Peyer's patch (tissue), 4 donors: ENCODE measurements around the gene CD200R1L. TPM values are rescaled to one million over a fixed set of nuclear protein-coding genes. Genes with fewer than 3 reads are reported as not detected.

Experiments
- DNase-seq, 3 donors: peaks; one replicate each; pipeline ENCODE4 v3.0.0-alpha.2; 2017 to 2019
- H3K27ac ChIP-seq, 4 donors: fragments of 200-600 bp; sonication (generic); one replicate each; pipeline ENCODE4 v1.5.1; 2016 to 2019
- H3K27me3 ChIP-seq, 2 donors: fragments of 200-600 bp; sonication (generic); one replicate each; pipeline ENCODE4 v1.5.1; 2019
- H3K36me3 ChIP-seq, 3 donors: fragments of 200-600 bp; sonication (generic); one replicate each; pipeline ENCODE4 v1.5.1; 2016 to 2019
- H3K4me1 ChIP-seq, 4 donors: fragments of 200-600 bp; sonication (generic); one replicate each; pipeline ENCODE4 v1.5.1; 2016 to 2019
- H3K4me3 ChIP-seq, 4 donors: fragments of 200-600 bp; sonication (generic); 1 replicate in 3 of 4; 2 replicates in 1 of 4; pipeline ENCODE4 v1.5.1; 2016 to 2019; ENCODE audit warnings: mild to moderate bottlenecking in 1 of 4
- H3K9me3 ChIP-seq, 4 donors: fragments of 200-600 bp; sonication (generic); one replicate each; pipeline ENCODE4 v1.5.1; 2016 to 2019; ENCODE audit warnings: mild to moderate bottlenecking in 1 of 4
- CTCF ChIP-seq, 6 experiments: fragments of 450-650 bp in 4 of 6; fragments of 200-600 bp in 2 of 6; sonication (generic) in 1 of 6; IDR thresholded peaks; one replicate each; pipeline ENCODE4 v1.5.1; 2017 to 2019; ENCODE audit warnings: antibody characterized with exemption in 6 of 6, mild to moderate bottlenecking in 3 of 6, moderate library complexity in 1 of 6
- POLR2A ChIP-seq, 2 donors: fragments of 450-650 bp; IDR thresholded peaks; one replicate each; pipeline ENCODE4 v1.5.1; 2017; ENCODE audit warnings: antibody characterized with exemption in 2 of 2, mild to moderate bottlenecking in 2 of 2, moderate library complexity in 2 of 2
- total RNA-seq, 4 donors: library from RNA; depleted of rRNA; stranded (reverse); fragments of >200 nt; gene quantifications; one replicate each; pipeline ENCODE4 v1.1.0, GENCODE V29; 2016

Gene CD200R1L
- total RNA-seq, 4 donors from 2014 or later: not detected

- Histone ChIP-seq H3K27me3 (no peaks in the 10 kb centered on the region), H3K9me3 (no peaks in the 10 kb centered on the region), H3K4me3 (no peak overlapping the region), H3K27ac (no peak overlapping the region), H3K4me1 (peaks cover 0 to 10% (median 0%) of the 10 kb centered on the region in 4 donors), H3K36me3 (no peaks in the 10 kb centered on the region)
- peak in 1 of 3 donors; percentile 54 for DNase-seq
- no peak for TF ChIP-seq POLR2A (IDR thresholded peaks at IDR 0.05)
- TF ChIP-seq CTCF (IDR thresholded peaks at IDR 0.05): no peak
Measured at GRCh38 chr3:112770032-112770626, 76.5 kb downstream of the CD200R1L start.

- Histone ChIP-seq H3K4me1 (peaks cover 0 to 4% (median 0%) of the 10 kb centered on the region in 4 donors), H3K4me3 (no peak overlapping the region), H3K9me3 (no peaks in the 10 kb centered on the region), H3K36me3 (no peaks in the 10 kb centered on the region), H3K27me3 (no peaks in the 10 kb centered on the region), H3K27ac (no peak overlapping the region)
- DNase-seq: no peak
- TF ChIP-seq POLR2A (IDR thresholded peaks at IDR 0.05): no peak
- no peak for TF ChIP-seq CTCF (IDR thresholded peaks at IDR 0.05)
Measured at GRCh38 chr3:112769286-112769978, 77.2 kb downstream of the CD200R1L start.

GRCh38 chr3:112767777-112768176, 78.9 kb downstream of the CD200R1L start:
- Histone ChIP-seq H3K9me3 (no peaks in the 10 kb centered on the region), H3K4me1 (no peaks in the 10 kb centered on the region), H3K27ac (no peak overlapping the region), H3K36me3 (no peaks in the 10 kb centered on the region), H3K4me3 (no peak overlapping the region), H3K27me3 (no peaks in the 10 kb centered on the region)
- TF ChIP-seq POLR2A (IDR thresholded peaks at IDR 0.05) (no peak), CTCF (IDR thresholded peaks at IDR 0.05) (no peak)
- no peak for DNase-seq

GRCh38 chr3:112767177-112767576, 79.5 kb downstream of the CD200R1L start:
- H3K4me3 ChIP-seq: no peak overlapping the region
- TF ChIP-seq POLR2A (IDR thresholded peaks at IDR 0.05): no peak
- TF ChIP-seq CTCF (IDR thresholded peaks at IDR 0.05): no peak
- no peaks in the 10 kb centered on the region for H3K9me3 ChIP-seq
- H3K36me3 ChIP-seq: no peaks in the 10 kb centered on the region
- no peaks in the 10 kb centered on the region for H3K27me3 ChIP-seq
- no peaks in the 10 kb centered on the region for H3K4me1 ChIP-seq
- no peak overlapping the region for H3K27ac ChIP-seq
- no peak for DNase-seq

Other genes starting within 250 kb of the CD200R1L start
- gene CCDC80, start 205.7 kb downstream of the CD200R1L start, total RNA-seq: 10 to 100 TPM in 2 of 4 donors, 1 to 10 TPM in 2; 2.6 to 26.4 (median 13.0) TPM
- gene CD200R1, start 128.2 kb upstream of the CD200R1L start, total RNA-seq: 1 to 10 TPM in 1 of 4 donors, under 1 TPM in 1, not detected in 2; 0.88 to 1.3 TPM
- gene GTPBP8, start 144.1 kb upstream of the CD200R1L start, total RNA-seq: 10 to 100 TPM; 27.9 to 43.7 (median 33.5) TPM